SU-DHL-6 (cell line): ENCODE results near the gene UBL5.

Source experiments
- H2AFZ ChIP-seq: fragments of 200-600 bp; sonication (generic); 2 replicates; pipeline ENCODE4 v1.6.1; 2014; ENCODE audit warnings: low read depth, mild to moderate bottlenecking, moderate library complexity, mixed read lengths, antibody characterized with exemption, low read length; ENCODE audit not compliant: severe bottlenecking
- H3F3A ChIP-seq: fragments of 200-600 bp; shearing (Covaris generic); 2 replicates; pipeline ENCODE4 v1.6.0; 2016; ENCODE audit warnings: antibody characterized with exemption, mild to moderate bottlenecking; ENCODE audit not compliant: insufficient read depth
- H3K27ac ChIP-seq: fragments of 200-600 bp; sonication (generic); 2 replicates; pipeline ENCODE4 v1.5.1; 2016; ENCODE audit warnings: low read depth, mild to moderate bottlenecking, low read length, moderate library complexity, mixed read lengths
- H3K27me3 ChIP-seq: fragments of 200-600 bp; sonication (generic), shearing (Covaris generic); 2 replicates; pipeline ENCODE4 v1.6.0; 2014; ENCODE audit warnings: mild to moderate bottlenecking, low read length
- H3K36me3 ChIP-seq: fragments of 200-600 bp; sonication (generic); 2 replicates; pipeline ENCODE4 v1.6.1; 2014; ENCODE audit warnings: mild to moderate bottlenecking, low read length, mixed read lengths
- H3K4me2 ChIP-seq: fragments of 300-600, 200-600 bp; shearing (Covaris generic), sonication (generic); 2 replicates; pipeline ENCODE4 v1.6.0; 2014; ENCODE audit warnings: low read length, low read depth, mild to moderate bottlenecking; ENCODE audit not compliant: poor library complexity, severe bottlenecking
- H3K4me3 ChIP-seq: fragments of 200-600 bp; sonication (generic); 2 replicates; pipeline ENCODE4 v1.5.1; 2014; ENCODE audit warnings: antibody characterized with exemption, low read length, mild to moderate bottlenecking, mixed read lengths; ENCODE audit not compliant: insufficient read depth, poor library complexity, severe bottlenecking
- H3K79me2 ChIP-seq: fragments of 200-600 bp; sonication (generic); 2 replicates; pipeline ENCODE4 v1.6.1; 2014; ENCODE audit warnings: mild to moderate bottlenecking, low read length, moderate library complexity; ENCODE audit not compliant: insufficient read depth
- H3K9ac ChIP-seq: fragments of 200-600 bp; sonication (generic); 2 replicates; pipeline ENCODE4 v1.7.0; 2014; ENCODE audit warnings: mild to moderate bottlenecking, low read length
- H3K9me2 ChIP-seq: fragments of 200-600 bp; sonication (generic); replicated peaks from 2 replicates; pipeline ENCODE4 v1.6.1; 2014; ENCODE audit warnings: low read length; ENCODE audit not compliant: insufficient read depth
- H3K9me3 ChIP-seq: fragments of 200-600 bp; sonication (generic); 2 replicates; pipeline ENCODE4 v1.6.1; 2014; ENCODE audit warnings: low read length, mixed read lengths; ENCODE audit not compliant: insufficient read depth
- H4K20me1 ChIP-seq: fragments of 200-600 bp; sonication (generic); 2 replicates; pipeline ENCODE4 v1.6.1; 2014; ENCODE audit warnings: low read depth, mild to moderate bottlenecking, antibody characterized with exemption, low read length, moderate library complexity, mixed read lengths
- CTCF ChIP-seq: fragments of 200-600 bp; sonication (generic); IDR thresholded peaks from one replicate; pipeline ENCODE4 v1.5.1; 2017; ENCODE audit warnings: antibody characterized with exemption, mild to moderate bottlenecking, low read length, moderate library complexity; ENCODE audit not compliant: insufficient read depth, poor library complexity, severe bottlenecking
- EZH2phosphoT487 ChIP-seq: fragments of 200-600 bp; sonication (generic), shearing (Covaris generic); conservative IDR thresholded peaks from 2 replicates; pipeline ENCODE4 v1.6.1; 2018; ENCODE audit warnings: mild to moderate bottlenecking, antibody characterized with exemption, low read length, moderate library complexity, mixed read lengths

The UBL5 gene

GRCh38 chr19:9797871-9798270, 29.8 kb upstream of the UBL5 start:
- no peak overlapping the region for H2AFZ ChIP-seq
- H3K4me3 ChIP-seq, result no peak overlapping the region
- H3K27ac ChIP-seq, result no peak overlapping the region
- no peaks in the 10 kb centered on the region for H3K36me3 ChIP-seq
- TF ChIP-seq EZH2phosphoT487 (no peak), CTCF (no peak)
- H3K9ac ChIP-seq, result no peak overlapping the region
- H3K4me2 ChIP-seq, result no peak overlapping the region
- no peaks in the 10 kb centered on the region for H4K20me1 ChIP-seq
- H3K79me2 ChIP-seq, result no peaks in the 10 kb centered on the region
- no peaks in the 10 kb centered on the region for H3K9me3 ChIP-seq
- H3F3A ChIP-seq, result peaks cover 16% of the 10 kb centered on the region
- H3K27me3 ChIP-seq, result no peaks in the 10 kb centered on the region
- H3K9me2 ChIP-seq, result no peaks in the 10 kb centered on the region

- Histone ChIP-seq H2AFZ (no peak overlapping the region), H3K27me3 (no peaks in the 10 kb centered on the region), H3F3A (0 out of 2 replicates have a peak, but pooled peaks cover 6% of the 10 kb centered on the region), H3K79me2 (no peaks in the 10 kb centered on the region), H3K4me2 (no peak overlapping the region), H3K9me3 (no peaks in the 10 kb centered on the region), H3K9ac (no peak overlapping the region), H3K27ac (no peak overlapping the region), H3K4me3 (no peak overlapping the region), H3K36me3 (no peaks in the 10 kb centered on the region), H4K20me1 (no peaks in the 10 kb centered on the region), H3K9me2 (no peaks in the 10 kb centered on the region)
- no peak for TF ChIP-seq EZH2phosphoT487
- TF ChIP-seq CTCF, result no peak
These were observed 28.6 kb upstream of the UBL5 start for GRCh38 chr19:9799162-9799561.

GRCh38 chr19:9801976-9802375, 25.7 kb upstream of the UBL5 start:
- Histone ChIP-seq H4K20me1 (no peaks in the 10 kb centered on the region), H3K9ac (no peak overlapping the region)
- TF ChIP-seq CTCF (no peak), EZH2phosphoT487 (no peak)

GRCh38 chr19:9806803-9807202, 20.9 kb upstream of the UBL5 start:
- no peak overlapping the region for H2AFZ ChIP-seq
- no peak overlapping the region for H3K9ac ChIP-seq
- H4K20me1 ChIP-seq, result no peaks in the 10 kb centered on the region
- H3K27me3 ChIP-seq, result no peaks in the 10 kb centered on the region
- no peak overlapping the region for H3K4me2 ChIP-seq
- TF ChIP-seq EZH2phosphoT487, result no peak
- TF ChIP-seq CTCF, result no peak
- H3K4me3 ChIP-seq, result no peak overlapping the region
- H3K36me3 ChIP-seq, result no peaks in the 10 kb centered on the region; the same call in 1 of the 2 replicates
- H3K9me3 ChIP-seq, result no peaks in the 10 kb centered on the region
- no peaks in the 10 kb centered on the region for H3K9me2 ChIP-seq
- H3F3A ChIP-seq, result no peaks in the 10 kb centered on the region
- H3K27ac ChIP-seq, result no peak overlapping the region
- no peaks in the 10 kb centered on the region for H3K79me2 ChIP-seq

More at GRCh38 chr19:9801976-9802375, 25.7 kb upstream of the UBL5 start:
- H3K4me3 ChIP-seq, result no peak overlapping the region
- H3K79me2 ChIP-seq, result no peaks in the 10 kb centered on the region
- no peaks in the 10 kb centered on the region for H3K9me3 ChIP-seq
- H3K4me2 ChIP-seq, result no peak overlapping the region
- no peaks in the 10 kb centered on the region for H3K27me3 ChIP-seq
- no peak overlapping the region for H3K27ac ChIP-seq
- no peaks in the 10 kb centered on the region for H3K9me2 ChIP-seq
- H3K36me3 ChIP-seq, result no peaks in the 10 kb centered on the region
- 0 out of 2 replicates have a peak, but pooled peaks cover 3% of the 10 kb centered on the region for H3F3A ChIP-seq
- no peak overlapping the region for H2AFZ ChIP-seq
